NCI-H748 treated with DMSO at 0.1 percent for 48 hours (cell line): ENCODE results near the gene STK33.

Experiments
- DNase-seq: peaks from one replicate; lab custom pipeline; 2025; lab: John Stamatoyannopoulos, UW

The STK33 gene

GRCh38 chr11:8593935-8594909, at the start of gene STK33:
Gene STK33 (minus strand): TSS chr11:8594228. CDS start chr11:8474905, 119,323 bp downstream.
- peak; percentile 54 for DNase-seq

GRCh38 chr11:8642196-8642841, 48.3 kb upstream of the STK33 start:
- no peak for DNase-seq

GRCh38 chr11:8641332-8641731, 47.3 kb upstream of the STK33 start:
- DNase-seq = no peak

DNA sequence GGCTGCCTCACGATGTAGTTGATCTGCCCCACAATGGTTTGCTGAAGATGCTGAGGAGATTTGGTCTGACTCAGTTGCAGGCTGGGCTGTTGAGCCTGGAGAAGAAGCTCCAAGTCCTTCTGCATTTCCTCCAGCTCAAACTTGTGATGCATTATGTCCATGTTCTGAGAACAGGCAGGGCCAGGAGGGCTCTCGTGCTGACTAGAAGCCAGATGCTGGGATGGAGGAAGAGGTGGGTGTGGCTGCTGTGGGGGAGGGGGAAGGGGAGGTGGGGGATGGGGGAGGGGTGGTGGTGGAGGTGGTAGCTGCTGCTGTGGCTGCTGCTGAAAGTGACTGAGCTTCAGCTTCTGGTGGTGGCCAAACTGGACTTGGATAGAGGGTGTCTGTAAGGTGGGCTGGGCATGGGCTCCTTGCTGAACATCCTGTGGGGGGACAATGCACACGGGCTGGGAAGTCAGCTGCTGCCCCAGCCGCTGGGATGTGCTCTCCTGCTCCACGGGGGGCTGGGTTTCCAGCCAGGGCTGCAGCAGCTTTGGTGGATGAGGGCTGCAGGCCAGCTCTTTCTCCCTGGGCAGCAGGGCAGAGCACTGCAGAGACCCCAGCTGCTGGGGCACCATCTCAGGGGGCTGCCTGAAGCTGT, 46.4 kb upstream of the STK33 start:
- DNase-seq = no peak

DNA sequence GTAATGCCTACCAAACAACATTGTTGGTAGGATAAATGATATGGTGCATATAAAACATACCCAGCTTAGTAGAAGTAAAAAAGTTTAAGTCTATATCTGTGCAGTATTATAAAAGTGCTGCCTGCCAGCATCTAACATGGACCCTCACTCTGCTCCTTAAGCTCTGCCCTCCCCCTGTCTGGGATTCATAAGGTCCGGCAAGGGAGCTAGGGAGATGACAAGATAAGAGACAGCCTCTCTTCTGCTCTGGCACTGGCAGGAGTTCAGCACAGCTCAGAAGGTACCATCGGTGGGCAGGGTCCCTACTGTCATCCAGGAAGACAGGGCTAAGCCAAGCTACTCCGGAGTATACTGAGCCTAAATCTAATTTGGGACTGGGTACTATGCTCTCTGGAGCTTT, 45.6 kb upstream of the STK33 start:
- no peak for DNase-seq

GRCh38 chr11:8638300-8638699, 44.3 kb upstream of the STK33 start:
- no peak for DNase-seq

DNA sequence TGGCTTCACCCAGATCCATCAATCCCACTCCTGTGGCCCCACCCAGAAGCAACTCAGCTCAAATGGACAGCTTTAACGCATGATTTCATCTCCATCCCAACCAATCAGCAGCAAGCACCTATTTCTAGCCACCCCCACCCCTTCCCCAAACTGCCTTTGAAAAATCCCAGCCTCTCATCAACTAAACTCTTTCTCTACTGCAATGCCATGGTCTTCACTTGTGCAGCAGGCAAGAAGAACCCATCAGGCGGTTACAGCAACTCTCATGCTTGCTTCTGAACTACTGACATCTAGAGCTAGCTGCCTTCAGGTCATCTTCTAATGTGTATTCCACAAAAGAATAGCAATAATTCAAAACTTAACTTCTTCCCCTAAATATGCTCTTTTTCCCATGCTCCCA, 42.1 kb upstream of the STK33 start:
- DNase-seq = no peak

GRCh38 chr11:8634498-8634897, 40.5 kb upstream of the STK33 start:
- DNase-seq = no peak

GRCh38 chr11:8631395-8632118, 37.5 kb upstream of the STK33 start:
- no peak for DNase-seq

DNA sequence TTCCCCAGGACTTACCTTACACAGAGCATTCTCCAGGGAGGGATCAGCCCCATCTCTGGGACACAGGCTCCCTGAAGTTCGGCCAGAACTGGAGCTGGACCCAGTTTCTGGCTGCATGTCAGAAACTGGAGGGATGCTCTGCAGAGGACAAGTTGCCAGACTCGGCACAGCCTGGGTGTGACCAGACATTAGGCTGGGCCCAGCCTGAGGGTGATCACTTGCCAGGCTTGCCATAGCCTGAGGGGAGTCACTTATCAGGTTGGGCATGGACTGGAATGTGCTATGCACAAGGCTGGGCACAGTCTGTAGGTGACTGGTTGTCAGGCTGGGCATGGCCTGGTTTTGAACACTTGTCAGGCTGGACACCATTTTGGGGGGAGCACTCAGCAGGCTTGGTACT, 30.7 kb upstream of the STK33 start:
- DNase-seq = no peak

- DNase-seq = no peak
Observed at GRCh38 chr11:8621147-8621546, 27.1 kb upstream of the STK33 start.

- no peak for DNase-seq
Observed at GRCh38 chr11:8617063-8617462, 23.0 kb upstream of the STK33 start.

DNA sequence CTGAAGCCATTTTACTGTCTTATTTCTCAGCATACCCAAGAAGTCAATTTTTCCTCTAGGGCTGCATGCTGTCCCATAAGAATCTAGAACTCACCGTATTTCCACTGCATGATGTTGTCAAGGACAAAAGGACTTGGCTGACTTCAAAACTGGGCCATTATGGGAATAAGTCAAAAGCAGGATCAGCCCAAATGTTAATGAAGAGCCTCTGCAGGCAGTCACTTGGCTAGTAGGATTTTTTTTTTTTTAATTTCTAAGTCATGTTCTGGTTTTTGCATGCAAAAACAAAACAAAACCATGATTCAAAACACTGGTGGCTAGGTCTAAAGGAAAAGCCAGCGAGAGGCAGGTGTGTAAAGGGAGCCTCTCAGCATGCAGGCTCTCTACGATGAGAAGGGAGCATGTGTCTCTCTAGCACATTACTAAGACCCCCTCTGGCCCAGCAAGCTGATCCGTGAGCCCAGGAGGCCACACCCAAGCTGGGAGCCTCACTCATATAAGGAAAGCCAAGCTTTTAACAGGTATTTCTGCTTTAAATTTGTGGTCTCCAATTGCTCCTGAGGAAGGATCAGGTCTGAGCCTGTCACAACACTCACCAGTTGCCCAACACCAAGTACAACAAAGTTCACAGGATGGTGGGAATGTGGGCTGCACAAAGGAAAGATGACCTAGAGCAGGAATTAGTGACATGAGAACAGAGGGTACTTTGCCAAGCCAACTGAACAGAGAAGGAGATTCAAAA, 21.4 kb upstream of the STK33 start:
- no peak for DNase-seq

- no peak for DNase-seq
Observed at GRCh38 chr11:8614497-8614896, 20.5 kb upstream of the STK33 start.

- DNase-seq = no peak
Observed at GRCh38 chr11:8613036-8613435, 19.0 kb upstream of the STK33 start.

DNA sequence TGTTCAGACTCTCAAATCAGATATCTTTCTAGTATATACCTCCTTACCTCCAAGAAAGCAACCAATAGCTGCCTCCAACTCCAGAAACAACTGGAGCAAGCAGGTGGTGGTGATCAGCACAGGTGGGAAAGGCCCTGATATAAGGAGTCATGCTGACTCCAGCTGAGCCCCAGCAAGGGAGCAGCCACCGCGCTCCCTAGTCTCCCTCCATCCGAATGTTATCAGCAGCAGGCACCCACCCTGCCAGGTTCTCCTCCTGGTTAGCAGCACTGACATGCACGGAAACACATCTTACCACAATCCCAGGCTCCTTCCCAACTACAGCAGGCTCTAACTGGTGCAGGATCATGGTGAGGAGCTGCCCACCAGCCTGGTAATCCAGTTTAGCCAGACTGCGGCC, 18.5 kb upstream of the STK33 start:
- DNase-seq = no peak

DNA sequence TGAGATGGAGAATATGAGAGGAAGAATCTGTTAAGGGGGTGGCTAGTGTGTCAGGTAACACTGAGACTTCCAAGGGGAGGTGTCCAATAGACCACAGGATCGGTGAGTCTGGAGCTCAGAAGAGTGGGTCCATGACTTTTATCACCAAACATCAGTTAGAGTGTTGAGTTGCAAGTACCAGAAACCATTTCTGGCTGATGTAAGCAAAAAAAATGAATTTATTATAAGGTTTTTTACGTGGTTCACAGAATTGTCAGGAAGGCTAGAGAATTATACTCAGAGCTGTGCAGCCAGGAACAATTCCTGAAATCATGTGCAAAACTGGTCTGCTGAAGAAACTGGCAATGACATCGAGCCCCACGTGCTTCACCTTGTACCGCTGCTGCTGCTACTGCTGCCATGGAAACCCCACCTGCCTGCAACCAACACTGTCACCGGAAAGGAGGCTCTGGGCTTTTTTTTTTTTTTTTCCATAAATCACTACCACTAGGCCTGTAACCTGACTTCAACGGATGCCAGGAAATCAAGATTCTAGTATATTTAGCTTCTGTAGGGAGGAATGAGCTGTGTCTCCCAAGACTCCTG, 16.6 kb upstream of the STK33 start:
- DNase-seq = peak; percentile 43

DNA sequence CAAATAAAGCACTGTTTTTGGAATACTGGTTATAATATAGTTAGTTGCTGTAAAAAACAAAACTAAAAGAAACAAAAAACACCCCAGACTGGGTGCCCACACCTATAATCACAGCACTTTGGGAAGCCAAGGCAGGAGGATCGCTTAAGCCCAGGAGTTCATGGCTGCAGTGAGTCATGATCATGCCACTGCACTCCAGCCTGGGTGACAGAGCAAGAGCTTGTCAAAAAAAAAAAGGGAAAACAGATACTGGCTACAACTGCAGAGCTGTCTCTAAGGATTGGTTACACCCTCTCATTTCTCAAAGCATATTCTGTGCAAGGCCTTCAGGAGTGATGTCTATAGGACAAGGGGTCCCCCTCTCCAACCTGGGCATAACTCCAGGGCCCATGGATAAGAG, 14.6 kb upstream of the STK33 start:
- no peak for DNase-seq

- no peak for DNase-seq
Observed at GRCh38 chr11:8605971-8606563, 12.0 kb upstream of the STK33 start.

DNA sequence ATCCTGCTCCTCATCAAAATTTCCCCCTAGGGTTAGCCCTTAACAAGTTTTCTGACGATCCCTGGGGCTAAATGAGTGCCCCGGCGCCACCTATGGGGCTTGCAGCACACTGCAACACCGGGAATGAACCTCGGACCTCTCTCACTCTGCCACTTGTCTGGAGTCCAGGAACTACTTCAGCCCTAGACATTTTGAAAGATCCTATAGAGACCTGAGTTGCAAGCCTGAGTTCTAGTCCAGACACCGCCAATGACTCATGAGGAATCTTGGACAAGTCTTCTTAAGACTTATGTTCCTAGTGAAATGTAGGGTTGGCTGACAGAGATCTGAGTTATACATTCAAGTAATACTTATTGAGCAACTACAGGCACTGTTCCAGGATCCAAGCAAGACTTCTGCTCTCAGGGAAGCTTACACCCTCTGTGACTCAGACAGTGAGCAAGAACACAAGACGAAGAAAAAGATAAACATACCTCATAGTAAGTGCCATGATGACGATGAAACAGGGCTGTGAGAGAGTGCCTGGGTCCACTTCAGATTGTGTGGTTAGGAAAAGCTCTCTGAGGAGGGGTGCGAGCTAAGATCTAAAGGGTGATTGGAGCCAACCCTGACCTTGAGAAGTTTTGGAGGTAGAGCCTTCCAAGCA, 10.2 kb upstream of the STK33 start:
- no peak for DNase-seq
